ENCODE results near the gene NES. TPM values are rescaled to one million over a fixed set of nuclear protein-coding genes. Genes with fewer than 3 reads are reported as not detected.

Gene NES
- polyA plus RNA-seq, 1 of the 3 experiments (the other 2 are of a cell fraction), result 15.8 TPM

DNA sequence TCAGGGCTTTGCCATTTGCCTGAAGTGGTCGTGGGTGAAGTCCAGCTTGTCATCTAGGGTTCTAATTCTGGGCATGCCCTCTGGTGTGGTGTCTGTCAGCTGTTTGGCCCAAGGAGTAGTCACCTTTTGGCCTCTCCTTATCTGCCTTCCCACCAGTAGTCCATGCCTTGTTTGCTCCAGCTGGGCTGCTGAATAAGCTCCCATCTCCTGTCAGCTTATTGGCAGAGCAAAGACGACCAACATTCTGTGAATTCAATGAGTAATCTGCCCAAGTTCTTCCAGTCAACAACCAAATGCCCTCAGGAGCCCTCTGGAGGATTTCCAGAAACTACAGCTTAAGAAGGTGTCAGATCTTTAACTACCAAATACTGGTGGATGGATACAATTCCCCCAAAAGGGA lies 28.3 kb downstream of the NES start:
- H3K9me2 ChIP-seq, result no peaks in the 10 kb centered on the region
- ChIA-PET CTCF (interaction anchor here (0.7 to 17.8 kb wide), 10 partner anchors 10 to 149 kb away, joined by 3 to 252 read pairs (median 10); partner anchors contain the start of genes HAPLN2 and NES), POLR2A (interaction anchor here (0.6 to 1.3 kb wide), 2 partner anchors 25 to 199 kb away, joined by 3 read pairs; no protein-coding TSS in a partner anchor)
- no peak overlapping the region for H3K4me2 ChIP-seq
- H3K27me3 ChIP-seq (ENCODE audit: insufficient read depth), result no peaks in the 10 kb centered on the region
- TF ChIP-seq JUND (IDR thresholded peaks at IDR 0.05), result no peak
- no peak for TF ChIP-seq FOXJ3 (CRISPR knock-in tag; IDR thresholded peaks at IDR 0.05)
- no peak for TF ChIP-seq FOSL2 (IDR thresholded peaks at IDR 0.05; ENCODE audit: borderline replicate concordance, low read depth)
- TF ChIP-seq RXRA (IDR thresholded peaks at IDR 0.05; ENCODE audit: borderline replicate concordance, low read depth), result no peak
- TF ChIP-seq ELF1 (IDR thresholded peaks at IDR 0.05), result no peak
- no peak for TF ChIP-seq GATA2 (CRISPR knock-in tag; IDR thresholded peaks at IDR 0.05)
- TF ChIP-seq EP300 (IDR thresholded peaks at IDR 0.05; ENCODE audit: borderline replicate concordance in 1 of 2, low read depth in 1 of 2, low read length in 1 of 2), result no peak
- TF ChIP-seq NRF1 (IDR thresholded peaks at IDR 0.05; ENCODE audit: low read depth, low read length), result no peak
- no peaks in the 10 kb centered on the region for H3K79me2 ChIP-seq (ENCODE audit: insufficient read depth)
- 44% methylated on average over 2 of the region's 2 CpGs for WGBS (ENCODE audit: low lambda C conversion rate)
- H3K9me3 ChIP-seq, result no peaks in the 10 kb centered on the region
- no peaks in the 10 kb centered on the region; a peak in 1 of 4 replicates for H3K4me1 ChIP-seq (ENCODE audit: control insufficient read depth in 1 of 2, insufficient read depth in 2 of 2, low read depth in 1 of 2, low read length in 1 of 2)
- peaks cover 5% of the 10 kb centered on the region; the same call in 1 of the 2 replicates for H4K20me1 ChIP-seq (ENCODE audit: insufficient read depth)
- no peak for DNase-seq
- H2AFZ ChIP-seq (ENCODE audit: low read depth), result no peak overlapping the region
- no peaks in the 10 kb centered on the region for H3K36me3 ChIP-seq (replicated peaks in 1 of 2; ENCODE audit: control insufficient read depth in 1 of 2, insufficient read depth in 2 of 2, low read length in 1 of 2)
- H3K27ac ChIP-seq (ENCODE audit: low read depth in 2 of 2, low read length in 1 of 2), result no peak overlapping the region
- H3K4me3 ChIP-seq (ENCODE audit: low read depth in 2 of 2, low read length in 1 of 2), result no peak overlapping the region
- no peak overlapping the region for H3K9ac ChIP-seq
- H3F3A ChIP-seq (replicated peaks; ENCODE audit: insufficient read depth), result no peaks in the 10 kb centered on the region

DNA sequence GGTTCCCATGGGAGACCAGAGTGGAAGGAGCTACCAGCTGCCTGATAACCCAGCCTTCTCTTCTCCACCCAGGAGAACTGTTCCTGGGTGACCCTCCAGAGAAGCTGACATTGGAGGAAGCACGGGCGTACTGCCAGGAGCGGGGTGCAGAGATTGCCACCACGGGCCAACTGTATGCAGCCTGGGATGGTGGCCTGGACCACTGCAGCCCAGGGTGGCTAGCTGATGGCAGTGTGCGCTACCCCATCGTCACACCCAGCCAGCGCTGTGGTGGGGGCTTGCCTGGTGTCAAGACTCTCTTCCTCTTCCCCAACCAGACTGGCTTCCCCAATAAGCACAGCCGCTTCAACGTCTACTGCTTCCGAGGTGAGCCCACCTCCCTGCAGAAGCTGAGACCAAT lies 28.7 kb downstream of the NES start:
- POLR2A ChIA-PET, result interaction anchor here (0.6 to 1.3 kb wide), 2 partner anchors 24 to 199 kb away, joined by 3 read pairs; no protein-coding TSS in a partner anchor
- TF ChIP-seq RFX5 (IDR thresholded peaks at IDR 0.05; ENCODE audit: low read length), result no peak
- no peak for TF ChIP-seq GATA2 (CRISPR knock-in tag; IDR thresholded peaks at IDR 0.05)
- TF ChIP-seq EP300 (IDR thresholded peaks at IDR 0.05; ENCODE audit: borderline replicate concordance in 1 of 2, low read depth in 1 of 2, low read length in 1 of 2), result no peak
- no peak for TF ChIP-seq RCOR1 (IDR thresholded peaks at IDR 0.05; ENCODE audit: low read length)
- TF ChIP-seq JUND (IDR thresholded peaks at IDR 0.05), result no peak
- TF ChIP-seq, protein P1, sequence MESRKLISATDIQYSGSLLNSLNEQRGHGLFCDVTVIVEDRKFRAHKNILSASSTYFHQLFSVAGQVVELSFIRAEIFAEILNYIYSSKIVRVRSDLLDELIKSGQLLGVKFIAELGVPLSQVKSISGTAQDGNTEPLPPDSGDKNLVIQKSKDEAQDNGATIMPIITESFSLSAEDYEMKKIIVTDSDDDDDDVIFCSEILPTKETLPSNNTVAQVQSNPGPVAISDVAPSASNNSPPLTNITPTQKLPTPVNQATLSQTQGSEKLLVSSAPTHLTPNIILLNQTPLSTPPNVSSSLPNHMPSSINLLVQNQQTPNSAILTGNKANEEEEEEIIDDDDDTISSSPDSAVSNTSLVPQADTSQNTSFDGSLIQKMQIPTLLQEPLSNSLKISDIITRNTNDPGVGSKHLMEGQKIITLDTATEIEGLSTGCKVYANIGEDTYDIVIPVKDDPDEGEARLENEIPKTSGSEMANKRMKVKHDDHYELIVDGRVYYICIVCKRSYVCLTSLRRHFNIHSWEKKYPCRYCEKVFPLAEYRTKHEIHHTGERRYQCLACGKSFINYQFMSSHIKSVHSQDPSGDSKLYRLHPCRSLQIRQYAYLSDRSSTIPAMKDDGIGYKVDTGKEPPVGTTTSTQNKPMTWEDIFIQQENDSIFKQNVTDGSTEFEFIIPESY (IDR thresholded peaks at IDR 0.05; ENCODE audit: borderline replicate concordance, low read depth), result no peak
- TF ChIP-seq, protein P2, sequence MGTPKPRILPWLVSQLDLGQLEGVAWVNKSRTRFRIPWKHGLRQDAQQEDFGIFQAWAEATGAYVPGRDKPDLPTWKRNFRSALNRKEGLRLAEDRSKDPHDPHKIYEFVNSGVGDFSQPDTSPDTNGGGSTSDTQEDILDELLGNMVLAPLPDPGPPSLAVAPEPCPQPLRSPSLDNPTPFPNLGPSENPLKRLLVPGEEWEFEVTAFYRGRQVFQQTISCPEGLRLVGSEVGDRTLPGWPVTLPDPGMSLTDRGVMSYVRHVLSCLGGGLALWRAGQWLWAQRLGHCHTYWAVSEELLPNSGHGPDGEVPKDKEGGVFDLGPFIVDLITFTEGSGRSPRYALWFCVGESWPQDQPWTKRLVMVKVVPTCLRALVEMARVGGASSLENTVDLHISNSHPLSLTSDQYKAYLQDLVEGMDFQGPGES (IDR thresholded peaks at IDR 0.05; ENCODE audit: low read depth, low read length), result no peak
- TF ChIP-seq, protein P3, sequence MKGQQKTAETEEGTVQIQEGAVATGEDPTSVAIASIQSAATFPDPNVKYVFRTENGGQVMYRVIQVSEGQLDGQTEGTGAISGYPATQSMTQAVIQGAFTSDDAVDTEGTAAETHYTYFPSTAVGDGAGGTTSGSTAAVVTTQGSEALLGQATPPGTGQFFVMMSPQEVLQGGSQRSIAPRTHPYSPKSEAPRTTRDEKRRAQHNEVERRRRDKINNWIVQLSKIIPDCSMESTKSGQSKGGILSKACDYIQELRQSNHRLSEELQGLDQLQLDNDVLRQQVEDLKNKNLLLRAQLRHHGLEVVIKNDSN (IDR thresholded peaks at IDR 0.05; ENCODE audit: borderline replicate concordance, low read depth), result no peak
- TF ChIP-seq YY1 (IDR thresholded peaks at IDR 0.05; ENCODE audit: low read depth), result no peak
- no peak for TF ChIP-seq POLR2AphosphoS5 (IDR thresholded peaks at IDR 0.05; ENCODE audit: low read depth, low read length)
- TF ChIP-seq FOSL2 (IDR thresholded peaks at IDR 0.05; ENCODE audit: borderline replicate concordance, low read depth), result no peak
- TF ChIP-seq, protein P4, sequence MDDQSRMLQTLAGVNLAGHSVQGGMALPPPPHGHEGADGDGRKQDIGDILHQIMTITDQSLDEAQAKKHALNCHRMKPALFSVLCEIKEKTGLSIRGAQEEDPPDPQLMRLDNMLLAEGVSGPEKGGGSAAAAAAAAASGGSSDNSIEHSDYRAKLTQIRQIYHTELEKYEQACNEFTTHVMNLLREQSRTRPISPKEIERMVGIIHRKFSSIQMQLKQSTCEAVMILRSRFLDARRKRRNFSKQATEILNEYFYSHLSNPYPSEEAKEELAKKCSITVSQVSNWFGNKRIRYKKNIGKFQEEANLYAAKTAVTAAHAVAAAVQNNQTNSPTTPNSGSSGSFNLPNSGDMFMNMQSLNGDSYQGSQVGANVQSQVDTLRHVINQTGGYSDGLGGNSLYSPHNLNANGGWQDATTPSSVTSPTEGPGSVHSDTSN (IDR thresholded peaks at IDR 0.05), result no peak
- TF ChIP-seq EZH2phosphoT487 (IDR thresholded peaks at IDR 0.05; ENCODE audit: borderline replicate concordance, low read depth), result no peak
- TF ChIP-seq MEF2A (IDR thresholded peaks at IDR 0.05; ENCODE audit: borderline replicate concordance, low read depth), result no peak
- Histone ChIP-seq H3K79me2 (ENCODE audit: insufficient read depth) (no peaks in the 10 kb centered on the region), H3K4me3 (ENCODE audit: low read depth in 2 of 2, low read length in 1 of 2) (no peak overlapping the region), H3K9me2 (no peaks in the 10 kb centered on the region), H3K27me3 (ENCODE audit: insufficient read depth) (no peaks in the 10 kb centered on the region), H3K4me1 (ENCODE audit: control insufficient read depth in 1 of 2, insufficient read depth in 2 of 2, low read depth in 1 of 2, low read length in 1 of 2) (no peaks in the 10 kb centered on the region; a peak in 1 of 4 replicates), H3K9me3 (no peaks in the 10 kb centered on the region), H3K27ac (ENCODE audit: low read depth in 2 of 2, low read length in 1 of 2) (no peak overlapping the region), H4K20me1 (ENCODE audit: insufficient read depth) (peaks cover 5% of the 10 kb centered on the region; the same call in 1 of the 2 replicates), H3K9ac (no peak overlapping the region), H3K36me3 (replicated peaks in 1 of 2; ENCODE audit: control insufficient read depth in 1 of 2, insufficient read depth in 2 of 2, low read length in 1 of 2) (no peaks in the 10 kb centered on the region), H3K4me2 (no peak overlapping the region), H3F3A (replicated peaks; ENCODE audit: insufficient read depth) (peaks cover 1% of the 10 kb centered on the region), H2AFZ (ENCODE audit: low read depth) (no peak overlapping the region)
- CTCF ChIA-PET, result interaction anchor here (0.7 to 17.8 kb wide), 10 partner anchors 10 to 149 kb away, joined by 3 to 252 read pairs (median 10); partner anchors contain the start of genes HAPLN2 and NES
- 84% methylated on average over 6 of the region's 10 CpGs for WGBS (ENCODE audit: low lambda C conversion rate)
- DNase-seq, result no peak

All from SK-N-SH (cell line).